Retinal pigment epithelial cell (primary cell): Measurements from ENCODE around the gene VWA3B.

ENCODE experiments used
- DNase-seq: peaks from one replicate; pipeline ENCODE4 v3.0.0-alpha.2; 2010; ENCODE audit warnings: low read depth
- H3K4me3 ChIP-seq: 2 replicates; pipeline ENCODE4 v1.5.1; 2011; ENCODE audit warnings: mild to moderate bottlenecking, low read length, control low read depth, moderate library complexity
- CTCF ChIP-seq: conservative IDR thresholded peaks from 2 replicates; pipeline ENCODE4 v1.5.1; 2011; ENCODE audit warnings: low read depth, low read length, control low read depth, inconsistent platforms

The VWA3B gene

GRCh38 chr2:98348066-98348561 is 261.1 kb downstream of the VWA3B start:
- DNase-seq = no peak
- TF ChIP-seq CTCF = no peak
- no peak overlapping the region for H3K4me3 ChIP-seq

GRCh38 chr2:98350411-98350810 is 263.4 kb downstream of the VWA3B start:
- H3K4me3 ChIP-seq = no peak overlapping the region
- no peak for TF ChIP-seq CTCF
- DNase-seq = no peak

GRCh38 chr2:98355881-98356280 is 268.9 kb downstream of the VWA3B start:
- DNase-seq = peak; percentile 10
- TF ChIP-seq CTCF = no peak

GRCh38 chr2:98356729-98357128 is 269.8 kb downstream of the VWA3B start:
- no peak for TF ChIP-seq CTCF
- H3K4me3 ChIP-seq = no peak overlapping the region
- no peak for DNase-seq

More at GRCh38 chr2:98355881-98356280, 268.9 kb downstream of the VWA3B start:
- H3K4me3 ChIP-seq = no peak overlapping the region

- no peak for DNase-seq
- no peak overlapping the region for H3K4me3 ChIP-seq
- no peak for TF ChIP-seq CTCF
These were observed 270.9 kb downstream of the VWA3B start for GRCh38 chr2:98357849-98358248.

GRCh38 chr2:98359986-98360385 is 273.0 kb downstream of the VWA3B start:
- no peak for TF ChIP-seq CTCF
- no peak overlapping the region for H3K4me3 ChIP-seq
- DNase-seq = no peak
